Fibroblast of lung (primary cell): ENCODE measurements around the gene TMEM143. TPM values are rescaled to one million over a fixed set of nuclear protein-coding genes. Genes with fewer than 3 reads are reported as not detected.

Source experiments
- DNase-seq, 2 donors: peaks; one replicate each; pipeline versions ENCODE4 v3.0.0 to v3.0.0-alpha.2; 2010; ENCODE audit warnings: low read depth in 2 of 2
- H2AFZ ChIP-seq: 2 replicates; pipeline ENCODE4 v1.5.1; 2012; ENCODE audit warnings: low read length, control low read depth, inconsistent platforms
- H3K27ac ChIP-seq: 2 replicates; pipeline ENCODE4 v1.5.1; 2011; ENCODE audit warnings: low read length, control low read depth; ENCODE audit not compliant: insufficient read depth
- H3K27me3 ChIP-seq: 2 replicates; pipeline ENCODE4 v1.5.1; 2011; ENCODE audit warnings: mild to moderate bottlenecking, low read length; ENCODE audit not compliant: control insufficient read depth, insufficient read depth
- H3K36me3 ChIP-seq: 2 replicates; pipeline ENCODE4 v1.5.1; 2011; ENCODE audit warnings: low read length; ENCODE audit not compliant: control insufficient read depth, insufficient read depth
- H3K4me1 ChIP-seq: 2 replicates; pipeline ENCODE4 v1.5.1; 2011; ENCODE audit warnings: low read length; ENCODE audit not compliant: control insufficient read depth, insufficient read depth; ENCODE audit errors: extremely low read depth
- H3K4me2 ChIP-seq: 2 replicates; pipeline ENCODE4 v1.5.1; 2011; ENCODE audit warnings: low read length, control low read depth; ENCODE audit not compliant: insufficient read depth; ENCODE audit errors: extremely low read depth
- H3K4me3 ChIP-seq, 4 experiments: fragments of 200-600 bp in 1 of 4; sonication (generic) in 1 of 4; replicated peaks in 1 of 4; 2 replicates each; pipeline ENCODE4 v1.5.1; 2011 to 2016; ENCODE audit warnings: low read length in 4 of 4, low read depth in 3 of 4, mild to moderate bottlenecking in 3 of 4, control low read depth in 2 of 4, inconsistent platforms in 1 of 4, mixed read lengths in 1 of 4; ENCODE audit not compliant: insufficient read depth in 1 of 4; ENCODE audit errors: control extremely low read depth in 1 of 4
- H3K79me2 ChIP-seq: 2 replicates; pipeline ENCODE4 v1.5.1; 2012; ENCODE audit warnings: mild to moderate bottlenecking, low read length, inconsistent platforms; ENCODE audit not compliant: control insufficient read depth, insufficient read depth
- H3K9ac ChIP-seq: 2 replicates; pipeline ENCODE4 v1.5.1; 2011; ENCODE audit warnings: mild to moderate bottlenecking, low read length, control low read depth; ENCODE audit not compliant: insufficient read depth
- H3K9me3 ChIP-seq: 2 replicates; pipeline ENCODE4 v1.5.1; 2012; ENCODE audit warnings: low read depth, low read length; ENCODE audit not compliant: control insufficient read depth, insufficient read depth
- H4K20me1 ChIP-seq: 2 replicates; pipeline ENCODE4 v1.5.1; 2011; ENCODE audit warnings: low read length; ENCODE audit not compliant: control insufficient read depth, insufficient read depth; ENCODE audit errors: extremely low read depth
- EZH2 ChIP-seq: IDR thresholded peaks from 2 replicates; pipeline ENCODE4 v1.5.1; 2012; ENCODE audit warnings: low read length, control low read depth, mild to moderate bottlenecking; ENCODE audit errors: missing control alignments
- polyA plus RNA-seq, 2 donors: library from polyadenylated mRNA; depleted of rRNA in 1 of 2; stranded (reverse) in 1 of 2; unstranded in 1 of 2; fragments of >200 nt; gene quantifications; 2 replicates each; pipeline ENCODE4 v1.2.1, GENCODE V29; 2011 to 2012; ENCODE audit warnings: missing spikeins in 1 of 2
- total RNA-seq: library from RNA; depleted of rRNA; stranded (reverse); fragments of >200 nt; gene quantifications from 2 replicates; pipeline ENCODE4 v1.2.1, GENCODE V29; 2014
- TF ChIP-seq, protein P1 (sequence below), 2 donors: IDR thresholded peaks in 1 of 2; conservative IDR thresholded peaks in 1 of 2; 1 replicate in 1 of 2; 2 replicates in 1 of 2; pipeline ENCODE4 v1.5.1; 2011 to 2012; ENCODE audit warnings: low read length in 2 of 2, control low read depth in 1 of 2, inconsistent platforms in 1 of 2, low read depth in 1 of 2, mild to moderate bottlenecking in 1 of 2

Gene TMEM143
- total and polyA plus RNA-seq, 2 donors (not counting 1 experiment from before 2014, with no cell fraction given), result 4.0 to 8.3 TPM

DNA sequence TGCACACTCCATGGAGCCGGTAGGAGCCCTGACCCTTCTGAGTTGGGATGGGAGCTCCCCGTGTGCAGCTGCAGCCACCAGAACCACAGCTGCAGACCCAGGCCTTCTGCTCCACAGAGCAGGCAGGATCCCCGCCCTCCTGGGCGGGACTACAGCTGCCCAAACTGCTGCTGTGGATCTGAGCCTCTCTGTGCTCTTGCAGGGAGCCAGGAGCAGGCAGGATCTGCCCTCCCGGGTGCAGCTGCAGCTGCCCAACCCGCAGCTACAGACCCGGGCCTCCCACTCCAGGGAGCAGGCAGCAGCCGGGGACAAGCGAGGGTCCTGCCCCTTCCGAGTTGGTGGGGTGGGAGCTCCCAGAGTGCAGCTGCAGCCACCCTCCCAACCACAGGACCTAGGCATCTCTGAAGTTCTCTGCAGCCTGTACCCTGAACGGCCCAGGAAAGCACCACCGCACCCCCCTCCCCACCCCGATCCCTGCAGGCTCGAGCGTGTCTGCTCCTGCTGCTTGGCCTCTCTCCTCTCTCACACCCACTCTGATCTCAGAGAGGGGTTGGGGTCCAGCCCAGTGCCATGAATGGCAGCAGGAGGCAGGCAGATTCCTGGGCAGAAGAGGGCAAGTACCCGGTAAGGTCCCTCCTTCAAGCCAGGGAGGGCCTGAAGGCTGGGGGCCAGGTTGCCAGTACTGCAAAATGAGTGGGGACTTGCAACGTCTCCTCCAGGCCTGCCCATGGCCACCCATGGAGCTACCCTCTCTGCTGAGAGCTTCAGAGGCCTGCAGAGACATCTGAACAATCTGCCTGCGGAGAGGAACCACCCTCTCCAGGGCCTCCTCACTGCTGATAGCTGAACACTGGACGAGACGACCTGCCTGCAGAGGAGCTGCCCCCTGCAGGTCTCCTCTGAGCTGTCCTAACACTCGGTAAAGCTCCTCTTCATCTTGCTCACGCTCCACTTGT lies 54.8 kb downstream of the TMEM143 start:
- Histone ChIP-seq H3K4me2 (no peak overlapping the region), H3K27ac (no peak overlapping the region), H3K4me3 (no peak overlapping the region), H4K20me1 (no peaks in the 10 kb centered on the region), H3K79me2 (no peaks in the 10 kb centered on the region), H3K9me3 (no peaks in the 10 kb centered on the region), H2AFZ (no peak overlapping the region), H3K36me3 (no peaks in the 10 kb centered on the region), H3K27me3 (peaks cover 3% of the 10 kb centered on the region), H3K9ac (no peak overlapping the region), H3K4me1 (no peaks in the 10 kb centered on the region)
- TF ChIP-seq, protein P1, sequence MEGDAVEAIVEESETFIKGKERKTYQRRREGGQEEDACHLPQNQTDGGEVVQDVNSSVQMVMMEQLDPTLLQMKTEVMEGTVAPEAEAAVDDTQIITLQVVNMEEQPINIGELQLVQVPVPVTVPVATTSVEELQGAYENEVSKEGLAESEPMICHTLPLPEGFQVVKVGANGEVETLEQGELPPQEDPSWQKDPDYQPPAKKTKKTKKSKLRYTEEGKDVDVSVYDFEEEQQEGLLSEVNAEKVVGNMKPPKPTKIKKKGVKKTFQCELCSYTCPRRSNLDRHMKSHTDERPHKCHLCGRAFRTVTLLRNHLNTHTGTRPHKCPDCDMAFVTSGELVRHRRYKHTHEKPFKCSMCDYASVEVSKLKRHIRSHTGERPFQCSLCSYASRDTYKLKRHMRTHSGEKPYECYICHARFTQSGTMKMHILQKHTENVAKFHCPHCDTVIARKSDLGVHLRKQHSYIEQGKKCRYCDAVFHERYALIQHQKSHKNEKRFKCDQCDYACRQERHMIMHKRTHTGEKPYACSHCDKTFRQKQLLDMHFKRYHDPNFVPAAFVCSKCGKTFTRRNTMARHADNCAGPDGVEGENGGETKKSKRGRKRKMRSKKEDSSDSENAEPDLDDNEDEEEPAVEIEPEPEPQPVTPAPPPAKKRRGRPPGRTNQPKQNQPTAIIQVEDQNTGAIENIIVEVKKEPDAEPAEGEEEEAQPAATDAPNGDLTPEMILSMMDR (conservative IDR thresholded peaks at IDR 0.05 in 1 of 2, IDR thresholded peaks at IDR 0.05 in 1 of 2; ENCODE audit: low read depth in 1 of 2, low read length in 2 of 2), result peak in 1 of 2 donors; percentile 34
- no peak for TF ChIP-seq EZH2
- DNase-seq, result no peak

DNA sequence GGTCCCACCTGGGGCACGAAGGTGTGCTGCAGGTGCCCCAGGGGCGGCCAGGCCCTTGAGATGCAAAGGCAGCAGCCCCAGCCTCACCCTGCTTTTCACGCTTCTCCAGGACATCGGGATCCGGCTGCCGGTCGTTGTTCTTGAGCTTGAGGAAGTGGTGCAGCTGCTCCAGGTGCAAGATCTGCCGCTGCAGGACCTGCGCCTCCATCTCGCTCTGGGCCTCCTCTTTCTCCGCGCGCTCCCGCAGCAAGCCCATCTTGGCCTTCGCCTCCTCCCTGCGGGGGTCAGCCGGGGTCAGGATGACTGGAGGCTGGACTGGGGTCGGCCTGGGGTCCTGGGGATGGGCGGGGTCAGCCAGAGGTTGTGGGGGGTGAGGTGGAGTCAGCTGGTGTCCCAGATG lies 59.9 kb downstream of the TMEM143 start:
- TF ChIP-seq EZH2, result no peak
- TF ChIP-seq, protein P1 (conservative IDR thresholded peaks at IDR 0.05 in 1 of 2, IDR thresholded peaks at IDR 0.05 in 1 of 2; ENCODE audit: low read depth in 1 of 2, low read length in 2 of 2), result no peak

DNA sequence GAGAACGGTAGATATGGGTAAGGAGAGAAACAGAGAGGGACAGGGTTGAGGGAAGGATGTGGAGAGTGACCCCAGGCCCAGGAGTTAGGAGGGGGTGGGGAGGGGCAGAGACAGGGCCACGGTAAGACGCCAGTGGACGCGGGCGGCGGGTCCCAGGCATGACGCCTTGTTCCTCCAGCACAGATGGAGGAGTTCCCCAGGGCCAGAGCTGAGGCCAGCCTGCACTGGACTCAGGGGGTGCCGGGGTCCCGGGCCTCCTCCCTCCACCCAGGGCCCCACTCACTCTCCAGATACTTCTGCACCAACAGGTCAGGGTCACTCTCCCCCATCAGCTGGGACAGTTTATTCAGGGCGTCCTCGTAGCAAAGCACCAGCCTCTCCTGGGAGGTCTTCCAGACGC lies 60.4 kb downstream of the TMEM143 start:
- Histone ChIP-seq H3K4me2 (no peak overlapping the region), H3K79me2 (no peaks in the 10 kb centered on the region), H3K9me3 (no peaks in the 10 kb centered on the region), H3K27ac (no peak overlapping the region), H3K36me3 (no peaks in the 10 kb centered on the region), H3K9ac (no peak overlapping the region), H4K20me1 (no peaks in the 10 kb centered on the region), H3K4me1 (no peaks in the 10 kb centered on the region), H3K4me3 (no peak overlapping the region), H2AFZ (no peak overlapping the region), H3K27me3 (peaks cover 3% of the 10 kb centered on the region)
- DNase-seq, result no peak
- no peak for TF ChIP-seq EZH2
- TF ChIP-seq, protein P1 (conservative IDR thresholded peaks at IDR 0.05 in 1 of 2, IDR thresholded peaks at IDR 0.05 in 1 of 2; ENCODE audit: low read depth in 1 of 2, low read length in 2 of 2), result no peak

More for the DNA sequence above, 59.9 kb downstream of the TMEM143 start:
- peaks cover 3% of the 10 kb centered on the region for H3K27me3 ChIP-seq
- no peaks in the 10 kb centered on the region for H3K79me2 ChIP-seq
- DNase-seq, result no peak
- H4K20me1 ChIP-seq, result no peaks in the 10 kb centered on the region
- no peak overlapping the region for H3K4me3 ChIP-seq
- no peaks in the 10 kb centered on the region for H3K9me3 ChIP-seq
- no peaks in the 10 kb centered on the region for H3K36me3 ChIP-seq
- H3K4me2 ChIP-seq, result no peak overlapping the region
- no peak overlapping the region for H2AFZ ChIP-seq
- H3K9ac ChIP-seq, result no peak overlapping the region
- no peaks in the 10 kb centered on the region for H3K4me1 ChIP-seq
- H3K27ac ChIP-seq, result no peak overlapping the region
